HEK293T (cell line): ENCODE results near the gene PLPPR1.

ENCODE experiments used
- CTCF ChIA-PET: fragments of 350-600 bp; formaldehyde crosslinking; extraction: SDS; loops from one replicate; lab custom pipeline; 2021; ENCODE audit warnings: antibody characterized with exemption, inconsistent platforms; lab: Yijun Ruan, JAX
- POLR2A ChIA-PET: fragments of 350-600 bp; formaldehyde crosslinking; extraction: SDS; loops from one replicate; lab custom pipeline; 2020; ENCODE audit warnings: antibody characterized with exemption, inconsistent platforms; lab: Yijun Ruan, JAX
- DNase-seq: peaks from one replicate; pipeline ENCODE4 v3.0.0; 2012; ENCODE audit warnings: mixed read lengths; ENCODE audit errors: extremely low spot score
- ARNT ChIP-seq: fragments of 450-650 bp; IDR thresholded peaks from 2 replicates; pipeline ENCODE4 v1.6.1; 2017; ENCODE audit warnings: mild to moderate bottlenecking
- BHLHE40 ChIP-seq: fragments of 450-650 bp; IDR thresholded peaks from 2 replicates; pipeline ENCODE4 v1.6.1; 2016; ENCODE audit warnings: mild to moderate bottlenecking, moderate library complexity, borderline replicate concordance
- CTBP1 ChIP-seq: fragments of 450-650 bp; IDR thresholded peaks from 2 replicates; pipeline ENCODE4 v1.6.1; 2016; ENCODE audit warnings: borderline replicate concordance
- ELF4 ChIP-seq: fragments of 450-650 bp; IDR thresholded peaks from 2 replicates; pipeline ENCODE4 v1.6.1; 2017; ENCODE audit warnings: antibody characterized with exemption
- FOXA1 ChIP-seq: fragments of 450-650 bp; IDR thresholded peaks from 2 replicates; pipeline ENCODE4 v1.6.1; 2016; ENCODE audit warnings: mild to moderate bottlenecking
- FOXK2 ChIP-seq: fragments of 450-650 bp; IDR thresholded peaks from 2 replicates; pipeline ENCODE4 v1.6.1; 2016; ENCODE audit warnings: mild to moderate bottlenecking
- FOXM1 ChIP-seq: fragments of 450-650 bp; IDR thresholded peaks from 2 replicates; pipeline ENCODE4 v1.6.1; 2017; ENCODE audit warnings: mild to moderate bottlenecking, borderline replicate concordance
- HDGF ChIP-seq: fragments of 450-650 bp; IDR thresholded peaks from 2 replicates; pipeline ENCODE4 v1.6.1; 2017; ENCODE audit warnings: antibody characterized with exemption, borderline replicate concordance
- L3MBTL2 ChIP-seq: fragments of 450-650 bp; conservative IDR thresholded peaks from 2 replicates; pipeline ENCODE4 v1.6.1; 2016; ENCODE audit warnings: mild to moderate bottlenecking
- LEF1 ChIP-seq: fragments of 450-650 bp; IDR thresholded peaks from 2 replicates; pipeline ENCODE4 v1.6.1; 2017; ENCODE audit warnings: mild to moderate bottlenecking, borderline replicate concordance
- NFRKB ChIP-seq: fragments of 450-650 bp; IDR thresholded peaks from 2 replicates; pipeline ENCODE4 v1.6.1; 2016; ENCODE audit warnings: mild to moderate bottlenecking, moderate library complexity
- SP1 ChIP-seq: fragments of 450-650 bp; IDR thresholded peaks from 2 replicates; pipeline ENCODE4 v1.6.1; 2017
- SUZ12 ChIP-seq: fragments of 450-650 bp; IDR thresholded peaks from 2 replicates; pipeline ENCODE4 v1.6.1; 2016; ENCODE audit warnings: mild to moderate bottlenecking
- TARDBP ChIP-seq: fragments of 450-650 bp; IDR thresholded peaks from 2 replicates; pipeline ENCODE4 v1.6.1; 2016
- ZNF384 ChIP-seq: fragments of 450-650 bp; IDR thresholded peaks from 2 replicates; pipeline ENCODE4 v1.6.1; 2016
- TF ChIP-seq, protein P1 (sequence below): fragments of 450-650 bp; IDR thresholded peaks from 2 replicates; pipeline ENCODE4 v1.6.1; 2016

PLPPR1 gene

GRCh38 chr9:101336091-101336490 is 307.6 kb downstream of the PLPPR1 start:
- DNase-seq, result no peak
- ChIA-PET POLR2A (no interaction called here), CTCF (no interaction called here)
- no peak for TF ChIP-seq LEF1
- TF ChIP-seq BHLHE40, result no peak
- no peak for TF ChIP-seq L3MBTL2
- TF ChIP-seq FOXA1, result no peak
- TF ChIP-seq SP1, result no peak
- no peak for TF ChIP-seq CTBP1
- TF ChIP-seq NFRKB, result no peak
- TF ChIP-seq FOXK2, result no peak
- TF ChIP-seq HDGF, result no peak
- TF ChIP-seq, protein P1, sequence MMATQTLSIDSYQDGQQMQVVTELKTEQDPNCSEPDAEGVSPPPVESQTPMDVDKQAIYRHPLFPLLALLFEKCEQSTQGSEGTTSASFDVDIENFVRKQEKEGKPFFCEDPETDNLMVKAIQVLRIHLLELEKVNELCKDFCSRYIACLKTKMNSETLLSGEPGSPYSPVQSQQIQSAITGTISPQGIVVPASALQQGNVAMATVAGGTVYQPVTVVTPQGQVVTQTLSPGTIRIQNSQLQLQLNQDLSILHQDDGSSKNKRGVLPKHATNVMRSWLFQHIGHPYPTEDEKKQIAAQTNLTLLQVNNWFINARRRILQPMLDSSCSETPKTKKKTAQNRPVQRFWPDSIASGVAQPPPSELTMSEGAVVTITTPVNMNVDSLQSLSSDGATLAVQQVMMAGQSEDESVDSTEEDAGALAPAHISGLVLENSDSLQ, result no peak
- TF ChIP-seq ZNF384, result no peak
- TF ChIP-seq FOXM1, result no peak
- no peak for TF ChIP-seq ARNT
- TF ChIP-seq TARDBP, result no peak
- TF ChIP-seq SUZ12, result no peak
- no peak for TF ChIP-seq ELF4

DNA sequence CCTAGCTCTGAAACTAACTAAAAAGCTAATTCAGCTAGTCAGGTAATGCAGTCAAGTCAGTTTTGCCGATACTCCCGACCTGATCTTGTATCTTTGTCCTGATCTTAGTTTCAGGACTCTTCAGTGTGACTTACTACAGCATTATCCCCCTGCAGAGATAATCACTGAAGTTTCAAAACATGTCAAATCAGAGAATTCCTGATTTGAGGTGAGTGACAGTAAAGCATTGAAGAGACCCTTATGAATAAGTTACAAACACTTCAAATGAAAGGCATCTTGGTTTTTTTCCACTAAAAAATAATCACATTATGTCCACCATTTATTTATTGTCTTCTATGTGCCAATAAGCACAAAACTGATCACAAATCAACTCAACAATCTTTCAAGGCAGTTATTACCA is 308.7 kb downstream of the PLPPR1 start:
- POLR2A ChIA-PET, result no interaction called here
- DNase-seq, result no peak

GRCh38 chr9:101341958-101342357 is 313.4 kb downstream of the PLPPR1 start:
- CTCF ChIA-PET, result no interaction called here
- no peak for DNase-seq
- POLR2A ChIA-PET, result no interaction called here
- TF ChIP-seq, protein P1, result no peak
- TF ChIP-seq FOXK2 (no peak), ZNF384 (no peak), FOXA1 (no peak), SP1 (no peak), SUZ12 (no peak), ELF4 (no peak), L3MBTL2 (no peak), TARDBP (no peak), LEF1 (no peak), FOXM1 (no peak), NFRKB (no peak), ARNT (no peak), CTBP1 (no peak), BHLHE40 (no peak)

More for the DNA sequence above, 308.7 kb downstream of the PLPPR1 start:
- CTCF ChIA-PET, result no interaction called here
- no peak for TF ChIP-seq SP1
- no peak for TF ChIP-seq HDGF
- TF ChIP-seq, protein P1, result no peak
- TF ChIP-seq L3MBTL2, result no peak
- no peak for TF ChIP-seq BHLHE40
- TF ChIP-seq CTBP1, result no peak
- no peak for TF ChIP-seq ELF4
- TF ChIP-seq FOXA1, result no peak
- no peak for TF ChIP-seq ARNT
- TF ChIP-seq FOXK2, result no peak
- TF ChIP-seq ZNF384, result no peak
- no peak for TF ChIP-seq NFRKB
- TF ChIP-seq LEF1, result no peak
- no peak for TF ChIP-seq FOXM1

DNA sequence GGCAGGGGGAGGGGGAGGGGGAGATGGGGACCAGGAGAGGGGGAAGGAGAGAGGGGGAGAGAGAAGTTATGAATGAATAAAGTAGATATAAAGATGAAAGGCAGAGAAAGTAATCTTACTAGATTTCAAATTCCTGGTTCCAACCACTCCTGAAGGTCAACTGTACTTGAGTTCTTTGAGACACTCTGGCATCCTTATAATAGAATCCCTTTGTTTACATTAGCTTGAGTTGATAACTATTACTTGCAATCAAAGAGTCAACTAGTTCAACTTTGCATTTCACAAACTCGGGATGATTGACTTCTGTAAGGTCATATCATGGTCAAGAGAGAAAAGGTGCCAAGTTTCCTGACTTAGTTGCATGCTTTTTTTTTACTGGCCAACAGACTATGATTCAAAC is 314.1 kb downstream of the PLPPR1 start:
- no peak for DNase-seq
- CTCF ChIA-PET, result no interaction called here
- TF ChIP-seq L3MBTL2, result no peak
- TF ChIP-seq SP1, result no peak
- no peak for TF ChIP-seq FOXA1
- no peak for TF ChIP-seq CTBP1
- TF ChIP-seq TARDBP, result no peak
- TF ChIP-seq FOXM1, result no peak
- no peak for TF ChIP-seq HDGF
- TF ChIP-seq, protein P1, result no peak
- no peak for TF ChIP-seq LEF1
- no peak for TF ChIP-seq ZNF384
- no peak for TF ChIP-seq ELF4
- no peak for TF ChIP-seq ARNT
- TF ChIP-seq SUZ12, result no peak
- no peak for TF ChIP-seq FOXK2
- POLR2A ChIA-PET, result no interaction called here

GRCh38 chr9:101350285-101350684 is 321.8 kb downstream of the PLPPR1 start:
- ChIA-PET CTCF (no interaction called here), POLR2A (no interaction called here)
- DNase-seq, result no peak
- TF ChIP-seq BHLHE40 (no peak), LEF1 (no peak), FOXA1 (no peak), TARDBP (no peak), FOXK2 (no peak), ARNT (no peak), ELF4 (no peak), CTBP1 (no peak), ZNF384 (no peak), NFRKB (no peak), FOXM1 (no peak), HDGF (no peak), SP1 (no peak), L3MBTL2 (no peak), SUZ12 (no peak)
- TF ChIP-seq, protein P1, result no peak
